NCI-H1105 (cell line): ENCODE data around the gene PIWIL1.

Experiments used
- DNase-seq: peaks from one replicate; lab custom pipeline; 2025; lab: John Stamatoyannopoulos, UW

Gene PIWIL1

GRCh38 chr12:130336723-130337487, 782 bp upstream of the PIWIL1 start:
- no peak for DNase-seq

DNA sequence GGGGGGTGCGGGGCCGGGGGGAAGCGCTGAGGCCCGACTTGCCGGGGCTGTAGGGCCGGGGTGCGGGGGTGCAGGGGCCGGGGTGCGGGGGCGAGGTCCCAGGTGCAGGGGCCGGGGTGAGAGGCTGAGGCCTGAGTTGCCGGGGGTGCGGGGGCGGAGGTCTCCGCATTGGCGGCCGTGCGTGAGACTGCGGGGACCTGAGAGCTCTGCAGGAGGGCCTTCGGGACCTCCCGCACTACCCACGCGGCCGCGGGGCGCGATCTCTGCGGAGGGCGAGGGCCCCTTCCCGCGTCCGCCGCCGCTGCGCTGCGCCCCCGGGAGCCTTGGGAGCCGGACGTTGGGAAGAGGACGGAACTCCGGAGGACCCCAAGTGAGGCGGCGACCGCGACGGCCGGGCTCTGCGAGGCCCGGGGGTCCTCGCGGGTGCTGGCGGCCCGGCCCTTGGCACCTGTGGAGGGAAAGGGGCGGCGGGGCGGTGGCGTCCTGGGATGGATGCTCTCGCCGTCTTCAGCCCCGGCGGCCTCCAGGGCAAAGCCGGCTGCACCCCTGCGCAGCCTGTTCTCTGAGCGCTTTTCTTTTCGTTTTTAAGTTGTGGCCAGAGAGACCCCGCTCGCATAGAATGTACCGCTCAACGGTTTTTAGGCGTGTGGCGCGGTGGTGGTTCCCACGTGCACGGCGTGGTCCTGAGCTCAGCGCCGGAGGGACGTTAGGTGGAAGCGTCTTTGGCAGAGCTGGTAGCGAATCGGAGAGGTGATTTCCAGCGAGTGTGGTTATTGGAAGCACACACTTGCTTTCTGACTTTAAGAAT, 1.3 kb downstream of the PIWIL1 start:
- DNase-seq, result no peak

GRCh38 chr12:130339951-130340350, 2.3 kb downstream of the PIWIL1 start:
- DNase-seq, result no peak

DNA sequence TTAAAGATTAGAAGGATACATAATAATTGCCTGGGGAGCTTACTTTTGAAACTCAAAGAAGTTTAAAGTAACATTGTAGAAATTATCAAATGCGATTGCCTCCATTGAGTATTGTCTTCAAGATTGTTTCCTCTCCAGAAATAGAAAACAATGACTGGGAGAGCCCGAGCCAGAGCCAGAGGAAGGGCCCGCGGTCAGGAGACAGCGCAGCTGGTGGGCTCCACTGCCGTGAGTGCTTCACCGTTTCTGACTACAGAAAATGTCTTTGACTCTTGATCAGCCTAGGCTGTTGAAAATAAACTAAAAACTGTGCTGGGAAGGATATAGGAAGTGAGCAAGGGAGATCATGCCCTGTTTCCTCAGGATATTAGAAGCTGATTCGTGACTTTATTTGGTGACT, 4.8 kb downstream of the PIWIL1 start:
- no peak for DNase-seq

GRCh38 chr12:130342842-130343241, 5.2 kb downstream of the PIWIL1 start:
- DNase-seq, result no peak

GRCh38 chr12:130344529-130344928, 6.8 kb downstream of the PIWIL1 start:
- DNase-seq, result no peak

DNA sequence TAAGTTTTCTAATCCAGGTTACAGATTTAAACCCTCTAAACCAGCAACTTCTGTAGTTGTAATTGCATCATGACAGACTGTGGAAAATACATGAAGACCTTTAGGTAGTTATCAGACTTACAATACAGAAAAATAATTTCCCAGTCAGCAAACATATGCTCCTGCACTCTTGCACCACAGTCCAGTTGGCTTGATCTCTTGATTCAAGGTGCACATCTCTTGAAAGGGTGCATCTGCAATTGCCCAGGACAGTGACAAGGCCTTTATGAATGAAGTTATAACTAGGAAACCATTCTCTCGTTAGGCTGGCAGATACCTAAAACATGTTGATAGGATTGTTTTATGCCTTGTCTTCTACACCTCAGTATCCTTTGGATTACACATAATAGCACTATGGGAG, 7.6 kb downstream of the PIWIL1 start:
- DNase-seq, result no peak

DNA sequence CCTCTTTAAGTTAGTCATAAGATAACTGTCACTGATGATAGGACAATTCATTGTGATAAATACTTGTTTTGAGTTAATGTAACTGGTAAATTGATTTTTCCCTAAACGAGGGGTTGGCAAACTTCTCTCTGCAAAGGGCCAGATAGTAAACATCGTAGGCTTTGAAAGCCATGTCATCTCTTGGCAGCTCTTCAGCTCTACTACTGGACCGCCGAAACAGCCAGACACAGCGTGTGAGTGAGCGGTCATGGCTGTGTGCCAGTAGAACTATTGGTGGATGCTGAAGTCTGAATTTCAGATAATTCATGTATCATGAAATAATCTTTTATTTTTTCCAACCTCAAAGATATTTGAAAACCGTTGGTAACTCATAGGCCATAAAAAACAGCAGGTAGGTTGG, 9.9 kb downstream of the PIWIL1 start:
- peak; percentile 34 for DNase-seq

- no peak for DNase-seq
These were observed 13.0 kb downstream of the PIWIL1 start for GRCh38 chr12:130350715-130351114.

DNA sequence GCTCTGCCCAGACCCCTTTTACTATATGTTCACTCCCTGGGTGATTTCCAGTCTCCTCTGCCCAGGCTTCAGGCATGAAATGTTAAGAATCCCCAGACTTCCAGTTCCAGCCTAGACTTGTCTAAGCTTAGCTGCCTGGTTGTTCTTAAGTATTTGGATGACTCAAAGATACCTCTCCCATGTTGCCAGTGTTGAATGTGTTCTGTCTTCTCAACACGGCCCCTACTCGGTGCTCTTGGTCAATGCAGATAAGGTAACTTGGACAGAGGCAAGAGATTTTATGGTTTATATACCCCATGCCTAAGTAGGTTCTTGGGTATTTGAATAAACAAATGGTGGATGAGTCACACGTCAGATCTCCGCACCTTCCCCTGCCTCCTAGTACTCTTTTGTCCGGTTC, 13.6 kb downstream of the PIWIL1 start:
- DNase-seq, result no peak

DNA sequence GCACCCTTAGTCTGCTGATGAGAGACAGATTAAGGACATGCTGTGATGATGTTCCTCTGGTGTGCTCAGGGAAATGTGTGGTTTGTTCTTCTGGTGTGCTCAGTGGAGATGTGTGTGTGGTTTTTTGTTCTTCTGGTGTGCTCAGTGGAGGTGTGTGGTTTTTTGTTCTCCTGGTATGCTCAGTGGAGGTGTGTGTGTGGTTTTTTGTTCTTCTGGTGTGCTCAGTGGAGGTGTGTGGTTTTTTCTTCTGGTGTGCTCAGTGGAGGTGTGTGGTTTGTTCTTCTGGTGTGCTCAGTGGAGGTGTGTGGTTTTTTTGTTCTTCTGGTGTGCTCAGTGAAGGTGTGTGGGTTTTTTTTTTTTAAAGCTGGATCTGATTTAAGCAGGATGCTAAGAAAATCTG, 15.4 kb downstream of the PIWIL1 start:
- DNase-seq, result no peak

- no peak for DNase-seq
These were observed 16.7 kb downstream of the PIWIL1 start for GRCh38 chr12:130354407-130354806.

GRCh38 chr12:130356222-130356621, 18.5 kb downstream of the PIWIL1 start:
- no peak for DNase-seq

- no peak for DNase-seq
These were observed 19.6 kb downstream of the PIWIL1 start for GRCh38 chr12:130357241-130357640.

- no peak for DNase-seq
These were observed 20.1 kb downstream of the PIWIL1 start for GRCh38 chr12:130357729-130358330.

- no peak for DNase-seq
These were observed 24.4 kb downstream of the PIWIL1 start for GRCh38 chr12:130362060-130362459.

GRCh38 chr12:130364578-130364977, 26.9 kb downstream of the PIWIL1 start:
- DNase-seq, result no peak

- DNase-seq, result no peak
These were observed 28.5 kb downstream of the PIWIL1 start for GRCh38 chr12:130366159-130366558.

DNA sequence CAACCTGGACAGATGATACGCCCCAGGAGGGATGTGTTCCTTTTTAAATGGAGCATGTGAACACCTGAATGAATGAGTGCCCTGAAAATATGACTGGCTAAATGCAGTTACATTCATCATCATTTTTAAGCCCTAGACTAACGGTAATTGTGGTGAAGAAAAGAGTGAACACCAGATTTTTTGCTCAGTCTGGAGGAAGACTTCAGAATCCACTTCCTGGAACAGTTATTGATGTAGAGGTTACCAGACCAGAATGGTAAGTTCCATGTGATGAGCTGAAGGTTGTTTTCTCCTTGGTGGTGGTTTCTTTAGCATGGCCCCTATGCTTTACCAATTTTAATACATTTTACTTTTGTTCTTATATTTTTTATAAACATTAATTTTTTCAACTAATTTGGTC, 29.3 kb downstream of the PIWIL1 start:
- no peak for DNase-seq

GRCh38 chr12:130367523-130367922, 29.8 kb downstream of the PIWIL1 start:
- DNase-seq, result no peak

DNA sequence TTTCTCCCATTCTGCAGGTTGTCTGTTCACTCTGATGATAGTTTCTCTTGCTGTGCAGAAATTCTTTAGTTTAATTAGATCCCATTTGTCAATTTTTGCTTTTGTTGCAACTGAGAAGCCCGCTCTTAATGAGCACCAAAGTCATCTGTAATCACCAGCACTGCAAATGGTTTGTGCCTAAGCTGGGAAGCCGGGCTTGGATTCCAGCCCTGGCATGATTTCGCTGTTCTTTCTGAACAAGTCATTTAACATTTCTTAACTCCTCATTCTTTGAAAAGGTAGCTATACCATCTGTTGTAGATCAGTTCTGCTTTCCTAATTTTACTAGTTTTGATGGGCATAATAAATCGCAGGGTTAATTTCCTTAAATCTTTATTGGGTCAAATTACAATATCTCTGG, 32.1 kb downstream of the PIWIL1 start:
- no peak for DNase-seq

GRCh38 chr12:130371296-130371695, 33.6 kb downstream of the PIWIL1 start:
- DNase-seq, result no peak

GRCh38 chr12:130372936-130373335, 35.2 kb downstream of the PIWIL1 start:
- no peak for DNase-seq
